ENCODE measurements around the gene HSPA1B.

- TF ChIP-seq MYC (IDR thresholded peaks at IDR 0.05; ENCODE audit: low read depth, low read length) (no peak), POLR2A (IDR thresholded peaks at IDR 0.05; ENCODE audit: extremely low read depth, insufficient read length) (no peak), CTCF (IDR thresholded peaks at IDR 0.05; ENCODE audit: low read depth, low read length) (no peak)
- TF ChIP-seq, protein P1, sequence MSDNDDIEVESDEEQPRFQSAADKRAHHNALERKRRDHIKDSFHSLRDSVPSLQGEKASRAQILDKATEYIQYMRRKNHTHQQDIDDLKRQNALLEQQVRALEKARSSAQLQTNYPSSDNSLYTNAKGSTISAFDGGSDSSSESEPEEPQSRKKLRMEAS (IDR thresholded peaks at IDR 0.05; ENCODE audit: low read depth, low read length), result no peak
These were observed 33.2 kb upstream of the HSPA1B start for GRCh38 chr6:31794294-31794865.

Measured in NB4 (cell line).